NCI-H1417 treated with DMSO at 0.1 percent for 48 hours (cell line): ENCODE results near the gene GALNT13.

Source experiments
- DNase-seq: peaks from one replicate; lab custom pipeline; 2025; lab: John Stamatoyannopoulos, UW

The GALNT13 gene

DNA sequence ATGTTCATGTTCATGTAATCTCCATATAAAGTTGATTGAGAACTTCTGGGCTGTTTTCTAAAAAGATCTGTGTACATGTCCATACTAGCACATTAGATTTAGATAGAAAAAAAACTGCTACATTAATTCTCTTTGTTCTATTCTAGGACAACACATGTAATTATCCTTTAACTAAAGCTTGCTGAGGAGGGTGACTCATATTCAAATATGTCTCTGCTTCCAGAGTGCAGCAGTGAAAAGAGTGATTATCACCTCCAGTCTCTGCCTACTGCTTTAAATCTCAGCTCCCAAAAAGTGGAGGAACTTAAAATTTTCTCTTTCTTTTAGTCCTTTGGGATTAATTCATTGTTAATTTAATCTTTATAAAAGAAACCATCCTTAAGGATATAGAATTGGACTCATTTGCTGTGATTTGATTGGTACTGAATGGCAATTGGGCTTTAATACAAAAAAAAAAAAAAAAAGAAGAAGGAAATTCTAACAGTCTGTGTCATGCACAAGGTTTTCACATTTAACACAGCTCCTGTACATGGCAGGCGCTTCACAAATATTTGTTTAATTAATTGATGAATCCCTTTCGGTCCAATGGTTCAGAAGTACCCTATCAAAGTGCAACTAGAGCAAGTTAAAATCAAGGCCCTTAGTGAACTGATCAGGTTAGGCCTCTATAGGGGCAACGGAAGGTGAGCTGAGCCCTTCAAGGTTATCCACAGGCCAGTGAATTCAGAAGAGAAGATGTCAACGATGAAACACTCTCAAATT lies 612.8 kb downstream of the GALNT13 start:
- peak; percentile 8 for DNase-seq

DNA sequence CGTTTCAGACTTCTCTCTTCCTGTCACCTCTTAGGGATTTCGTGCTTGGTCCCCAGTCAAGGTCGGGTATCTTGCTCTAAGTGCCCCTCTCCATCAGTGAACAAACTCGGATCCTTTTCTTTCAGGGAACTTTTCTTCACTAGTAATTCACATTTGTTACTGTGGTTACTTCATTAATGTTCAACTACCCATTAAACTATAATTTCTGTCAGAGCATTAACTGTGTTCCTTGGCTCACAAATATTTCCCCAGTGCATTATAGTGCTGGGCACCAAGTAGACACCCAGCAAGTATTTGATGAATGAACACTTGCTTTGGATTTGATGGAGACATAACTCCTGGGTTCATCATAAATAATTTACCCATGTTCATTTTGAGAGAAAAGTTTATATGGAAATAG lies 617.1 kb downstream of the GALNT13 start:
- DNase-seq = no peak

DNA sequence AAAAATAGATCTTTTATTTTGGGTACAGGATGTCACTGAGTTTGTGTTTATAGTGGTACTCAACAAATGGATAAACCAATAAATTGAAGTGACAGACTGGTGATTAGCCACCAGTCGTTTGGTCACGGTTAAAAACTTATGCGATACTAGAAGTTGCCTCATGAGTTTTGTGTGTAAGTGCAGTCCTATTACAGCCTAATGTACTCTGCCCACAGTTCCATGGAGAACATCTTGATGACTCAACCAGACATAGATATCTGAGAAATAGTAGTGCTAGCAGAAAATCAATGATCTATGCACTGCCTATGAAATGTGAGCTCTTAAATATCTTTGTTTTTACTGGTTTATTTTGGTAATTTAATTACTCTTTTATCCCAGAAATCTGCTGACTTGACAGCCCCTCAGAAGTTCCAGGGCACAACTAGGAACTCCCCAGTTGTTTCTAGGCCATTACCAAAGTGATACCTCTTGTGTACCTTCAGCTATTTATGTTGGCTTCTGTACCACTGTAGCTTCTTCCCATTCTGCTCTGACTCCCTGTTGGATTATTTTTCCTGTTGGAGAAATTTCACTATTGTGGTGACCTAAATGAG lies 617.6 kb downstream of the GALNT13 start:
- DNase-seq = no peak

DNA sequence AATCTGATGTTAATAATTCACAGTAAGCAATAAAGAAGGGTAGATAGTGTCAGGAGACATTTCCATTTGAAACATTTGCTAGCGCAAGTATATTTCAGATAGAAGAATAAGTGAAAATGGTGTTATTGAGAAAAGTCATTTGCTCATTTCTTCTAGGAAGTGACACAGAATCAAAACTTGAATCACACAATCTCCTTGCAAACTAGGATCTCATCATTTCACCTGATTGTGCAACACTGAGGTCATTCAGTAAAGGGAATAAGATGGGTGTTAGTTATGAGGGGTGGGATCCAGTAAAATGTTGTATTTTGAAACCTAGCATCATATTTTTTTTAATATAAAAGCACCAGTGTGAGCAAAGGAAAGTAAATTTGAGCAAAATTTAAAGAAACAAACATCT lies 618.8 kb downstream of the GALNT13 start:
- no peak for DNase-seq

GRCh38 chr2:154495455-154495868 lies 623.7 kb downstream of the GALNT13 start:
- no peak for DNase-seq

GRCh38 chr2:154497019-154497418 lies 625.3 kb downstream of the GALNT13 start:
- DNase-seq = no peak
